Astrocyte (in vitro differentiated cells and primary cell): ENCODE data around the gene SURF6. TPM values are rescaled to one million over a fixed set of nuclear protein-coding genes. Genes with fewer than 3 reads are reported as not detected.

Source experiments
- DNase-seq: peaks from one replicate; pipeline ENCODE4 v3.0.0-alpha.2; 2010; ENCODE audit warnings: low read depth
- FAIRE-seq: peaks from 2 replicates; lab custom pipeline; 2011; peaks lifted over from hg19 to GRCh38; lab: Jason Lieb, UNC
- H2AFZ ChIP-seq: 2 replicates; pipeline ENCODE4 v1.6.0; 2012; ENCODE audit warnings: low read depth, low read length, inconsistent platforms
- H3K27ac ChIP-seq: 2 replicates; pipeline ENCODE4 v1.5.1; 2011; ENCODE audit warnings: low read depth, low read length, inconsistent platforms
- H3K27me3 ChIP-seq: 2 replicates; pipeline ENCODE4 v1.6.0; 2011; ENCODE audit warnings: low read length, inconsistent platforms; ENCODE audit not compliant: insufficient read depth
- H3K36me3 ChIP-seq: 2 replicates; pipeline ENCODE4 v1.5.1; 2011; ENCODE audit warnings: low read length, inconsistent platforms; ENCODE audit not compliant: insufficient read depth
- H3K4me1 ChIP-seq: 2 replicates; pipeline ENCODE4 v1.5.1; 2011; ENCODE audit warnings: low read length, inconsistent platforms; ENCODE audit not compliant: insufficient read depth
- H3K4me2 ChIP-seq: 2 replicates; pipeline ENCODE4 v1.6.0; 2012; ENCODE audit warnings: low read length, inconsistent platforms
- H3K4me3 ChIP-seq: 2 replicates; pipeline ENCODE4 v1.5.1; 2011; ENCODE audit warnings: low read depth, mild to moderate bottlenecking, low read length, inconsistent platforms; ENCODE audit not compliant: insufficient read depth
- H3K79me2 ChIP-seq: 2 replicates; pipeline ENCODE4 v1.6.0; 2012; ENCODE audit warnings: mild to moderate bottlenecking, low read length, inconsistent platforms; ENCODE audit not compliant: insufficient read depth
- H3K9ac ChIP-seq: 2 replicates; pipeline ENCODE4 v1.6.0; 2012; ENCODE audit warnings: mild to moderate bottlenecking, low read length, inconsistent platforms
- H3K9me3 ChIP-seq: 2 replicates; pipeline ENCODE4 v1.5.1; 2012; ENCODE audit warnings: low read depth, mild to moderate bottlenecking, low read length, inconsistent platforms; ENCODE audit not compliant: insufficient read depth
- H4K20me1 ChIP-seq: 2 replicates; pipeline ENCODE4 v1.6.0; 2012; ENCODE audit warnings: low read length, inconsistent platforms; ENCODE audit not compliant: insufficient read depth
- H3K27ac Mint-ChIP-seq: one replicate; pipeline ENCODE4 v1.8.0; 2021; ENCODE audit warnings: mild to moderate bottlenecking, mixed read lengths; ENCODE audit not compliant: unreplicated experiment
- H3K27me3 Mint-ChIP-seq: one replicate; pipeline ENCODE4 v1.8.0; 2021; ENCODE audit warnings: low read depth, mixed read lengths; ENCODE audit not compliant: unreplicated experiment
- H3K36me3 Mint-ChIP-seq: one replicate; pipeline ENCODE4 v1.8.0; 2021; ENCODE audit warnings: low read depth, mixed read lengths; ENCODE audit not compliant: unreplicated experiment
- H3K4me1 Mint-ChIP-seq: one replicate; pipeline ENCODE4 v1.8.0; 2021; ENCODE audit warnings: low read depth, mixed read lengths; ENCODE audit not compliant: unreplicated experiment
- H3K4me3 Mint-ChIP-seq: one replicate; pipeline ENCODE4 v1.8.0; 2021; ENCODE audit warnings: mild to moderate bottlenecking, moderate library complexity, mixed read lengths; ENCODE audit not compliant: unreplicated experiment
- H3K9me3 Mint-ChIP-seq: one replicate; pipeline ENCODE4 v1.8.0; 2021; ENCODE audit warnings: mild to moderate bottlenecking, mixed read lengths; ENCODE audit not compliant: unreplicated experiment
- EZH2 ChIP-seq: IDR thresholded peaks from 2 replicates; pipeline ENCODE4 v1.6.1; 2012; ENCODE audit warnings: mild to moderate bottlenecking, low read length, inconsistent platforms; ENCODE audit not compliant: insufficient read depth
- total RNA-seq: library from RNA; stranded (reverse); gene quantifications from 2 replicates; pipeline ENCODE4 v1.2.1, GENCODE V29; 2021
- TF ChIP-seq, protein P1 (sequence below): IDR thresholded peaks from 2 replicates; pipeline ENCODE4 v1.5.1; 2011; ENCODE audit warnings: low read depth, mild to moderate bottlenecking, inconsistent platforms, low read length, moderate library complexity; ENCODE audit not compliant: insufficient read depth

SURF6 gene
- total RNA-seq, 1 donor from 2014 or later = 25.1 TPM

DNA sequence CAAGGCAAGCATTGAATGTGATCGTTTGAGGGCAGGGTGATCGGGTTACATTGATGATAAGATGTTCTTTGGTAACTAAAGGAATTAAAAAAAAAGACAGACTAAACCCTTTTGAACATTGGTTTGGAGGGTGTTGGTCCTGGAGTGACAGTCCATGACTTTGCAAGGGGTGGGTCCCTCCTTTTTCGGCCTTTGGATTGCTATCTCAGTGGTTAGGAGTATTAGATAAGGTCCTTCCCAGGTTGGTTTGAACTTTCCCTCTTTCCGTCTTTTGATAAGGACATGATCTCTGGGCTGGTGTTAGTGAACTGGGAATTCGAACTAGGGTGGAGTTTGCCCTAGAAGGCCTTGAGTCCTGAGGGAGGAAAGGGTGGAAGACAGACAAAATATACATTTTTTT, 55.6 kb downstream of the SURF6 start:
- H3K9me3 ChIP-seq = peaks cover 7% of the 10 kb centered on the region
- Mint-ChIP-seq H3K27ac (no peak overlapping the region), H3K9me3 (peaks cover 32% of the 10 kb centered on the region), H3K4me1 (no peaks in the 10 kb centered on the region), H3K27me3 (peaks cover 41% of the 10 kb centered on the region), H3K4me3 (no peak overlapping the region), H3K36me3 (no peaks in the 10 kb centered on the region)
- H3K4me1 ChIP-seq = no peaks in the 10 kb centered on the region
- DNase-seq (no peak), FAIRE-seq (no peak)
- no peaks in the 10 kb centered on the region for H4K20me1 ChIP-seq
- no peak overlapping the region for H2AFZ ChIP-seq
- H3K36me3 ChIP-seq = no peaks in the 10 kb centered on the region
- H3K27ac ChIP-seq = no peak overlapping the region
- no peak overlapping the region for H3K4me2 ChIP-seq
- no peak overlapping the region for H3K9ac ChIP-seq
- no peak for TF ChIP-seq EZH2
- TF ChIP-seq, protein P1, sequence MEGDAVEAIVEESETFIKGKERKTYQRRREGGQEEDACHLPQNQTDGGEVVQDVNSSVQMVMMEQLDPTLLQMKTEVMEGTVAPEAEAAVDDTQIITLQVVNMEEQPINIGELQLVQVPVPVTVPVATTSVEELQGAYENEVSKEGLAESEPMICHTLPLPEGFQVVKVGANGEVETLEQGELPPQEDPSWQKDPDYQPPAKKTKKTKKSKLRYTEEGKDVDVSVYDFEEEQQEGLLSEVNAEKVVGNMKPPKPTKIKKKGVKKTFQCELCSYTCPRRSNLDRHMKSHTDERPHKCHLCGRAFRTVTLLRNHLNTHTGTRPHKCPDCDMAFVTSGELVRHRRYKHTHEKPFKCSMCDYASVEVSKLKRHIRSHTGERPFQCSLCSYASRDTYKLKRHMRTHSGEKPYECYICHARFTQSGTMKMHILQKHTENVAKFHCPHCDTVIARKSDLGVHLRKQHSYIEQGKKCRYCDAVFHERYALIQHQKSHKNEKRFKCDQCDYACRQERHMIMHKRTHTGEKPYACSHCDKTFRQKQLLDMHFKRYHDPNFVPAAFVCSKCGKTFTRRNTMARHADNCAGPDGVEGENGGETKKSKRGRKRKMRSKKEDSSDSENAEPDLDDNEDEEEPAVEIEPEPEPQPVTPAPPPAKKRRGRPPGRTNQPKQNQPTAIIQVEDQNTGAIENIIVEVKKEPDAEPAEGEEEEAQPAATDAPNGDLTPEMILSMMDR = no peak
- H3K4me3 ChIP-seq = no peak overlapping the region
- no peaks in the 10 kb centered on the region for H3K79me2 ChIP-seq
- peaks cover 3% of the 10 kb centered on the region for H3K27me3 ChIP-seq

Other genes starting within 250 kb of the SURF6 start
- gene RALGDS, start 214.9 kb downstream of the SURF6 start, total RNA-seq = 41.2 and 46.6 TPM in 2 replicates
- 8.4 and 8.5 TPM in 2 replicates for gene GBGT1, start 172.3 kb downstream of the SURF6 start, total RNA-seq
- not detected in 2 replicates for gene OBP2B, start 126.9 kb downstream of the SURF6 start, total RNA-seq
- gene ABO, start 61.0 kb downstream of the SURF6 start, total RNA-seq = 0.10 TPM in 1 of 2 replicates, not detected in the other
- 25.2 and 28.8 TPM in 2 replicates for gene MED22, start 11.9 kb upstream of the SURF6 start, total RNA-seq
- gene RPL7A, start 12.0 kb upstream of the SURF6 start, total RNA-seq = 1,213 and 1,364 TPM in 2 replicates
- 35.7 and 35.9 TPM in 2 replicates for gene SURF1, start 20.3 kb upstream of the SURF6 start, total RNA-seq
- gene SURF2, start 20.4 kb upstream of the SURF6 start, total RNA-seq = 18.8 and 20.0 TPM in 2 replicates
- gene SURF4, start 39.9 kb upstream of the SURF6 start, total RNA-seq = 338 and 374 TPM in 2 replicates
- 0.58 and 0.82 TPM in 2 replicates for gene STKLD1, start 40.2 kb upstream of the SURF6 start, total RNA-seq
- gene REXO4, start 81.8 kb upstream of the SURF6 start, total RNA-seq = 19.7 and 22.5 TPM in 2 replicates
- gene ADAMTS13, start 86.2 kb upstream of the SURF6 start, total RNA-seq = 5.6 and 7.3 TPM in 2 replicates
- 13.1 and 14.2 TPM in 2 replicates for gene CACFD1, start 123.8 kb upstream of the SURF6 start, total RNA-seq
- 21.1 and 24.3 TPM in 2 replicates for gene SLC2A6, start 142.9 kb upstream of the SURF6 start, total RNA-seq
- not detected in 2 replicates for gene MYMK, start 188.8 kb upstream of the SURF6 start, total RNA-seq
- 0.52 and 0.58 TPM in 2 replicates for gene ADAMTSL2, start 198.5 kb upstream of the SURF6 start, total RNA-seq